Lower leg skin (tissue), 3 donors: ENCODE results near the gene WWOX.

Source experiments
- POLR2A ChIP-seq, 2 donors: fragments of 450-650 bp; IDR thresholded peaks; one replicate each; pipeline ENCODE4 v1.6.1; 2016 to 2017; ENCODE audit warnings: antibody characterized with exemption in 2 of 2, mild to moderate bottlenecking in 1 of 2, moderate library complexity in 1 of 2
- TF ChIP-seq, protein P1 (sequence below), 3 donors: fragments of 450-650 bp; IDR thresholded peaks; one replicate each; pipeline ENCODE4 v1.5.1; 2016; ENCODE audit warnings: antibody characterized with exemption in 3 of 3, mild to moderate bottlenecking in 3 of 3, moderate library complexity in 2 of 3

DNA sequence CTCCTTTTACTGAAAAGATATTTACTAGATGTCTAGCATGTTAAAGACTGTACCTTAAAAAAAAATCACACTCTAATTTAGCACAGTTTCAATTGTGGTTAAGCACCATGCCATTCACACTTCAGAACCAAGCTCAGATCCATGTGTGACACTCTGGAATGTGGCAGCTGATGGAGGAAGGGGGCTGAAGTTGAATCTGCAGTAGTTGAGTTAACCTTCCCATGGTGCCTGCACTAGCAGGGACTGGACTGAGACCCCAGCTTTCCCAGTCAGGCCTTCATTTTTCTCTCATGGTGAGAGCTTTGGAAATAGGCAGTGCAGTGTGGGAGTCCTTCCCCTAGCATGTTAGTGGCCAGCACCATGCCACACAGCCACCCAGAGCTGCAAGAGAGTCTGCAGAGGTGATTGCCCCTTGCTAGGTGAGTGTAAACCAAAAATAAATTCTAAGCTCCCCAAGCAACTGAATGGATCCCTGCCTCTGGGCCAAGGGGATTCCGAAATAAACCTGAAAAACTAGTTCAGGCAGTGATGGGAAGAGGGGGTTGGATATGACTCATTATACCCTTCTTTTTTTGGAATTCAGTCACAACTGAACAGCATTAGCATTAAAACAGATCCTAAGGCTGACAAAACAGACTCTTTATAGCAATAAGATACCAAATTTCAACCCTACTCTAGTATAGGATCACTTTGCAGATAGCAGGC lies 208.5 kb downstream of the WWOX start:
- TF ChIP-seq POLR2A (IDR thresholded peaks at IDR 0.05), result no peak
- TF ChIP-seq, protein P1, sequence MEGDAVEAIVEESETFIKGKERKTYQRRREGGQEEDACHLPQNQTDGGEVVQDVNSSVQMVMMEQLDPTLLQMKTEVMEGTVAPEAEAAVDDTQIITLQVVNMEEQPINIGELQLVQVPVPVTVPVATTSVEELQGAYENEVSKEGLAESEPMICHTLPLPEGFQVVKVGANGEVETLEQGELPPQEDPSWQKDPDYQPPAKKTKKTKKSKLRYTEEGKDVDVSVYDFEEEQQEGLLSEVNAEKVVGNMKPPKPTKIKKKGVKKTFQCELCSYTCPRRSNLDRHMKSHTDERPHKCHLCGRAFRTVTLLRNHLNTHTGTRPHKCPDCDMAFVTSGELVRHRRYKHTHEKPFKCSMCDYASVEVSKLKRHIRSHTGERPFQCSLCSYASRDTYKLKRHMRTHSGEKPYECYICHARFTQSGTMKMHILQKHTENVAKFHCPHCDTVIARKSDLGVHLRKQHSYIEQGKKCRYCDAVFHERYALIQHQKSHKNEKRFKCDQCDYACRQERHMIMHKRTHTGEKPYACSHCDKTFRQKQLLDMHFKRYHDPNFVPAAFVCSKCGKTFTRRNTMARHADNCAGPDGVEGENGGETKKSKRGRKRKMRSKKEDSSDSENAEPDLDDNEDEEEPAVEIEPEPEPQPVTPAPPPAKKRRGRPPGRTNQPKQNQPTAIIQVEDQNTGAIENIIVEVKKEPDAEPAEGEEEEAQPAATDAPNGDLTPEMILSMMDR (IDR thresholded peaks at IDR 0.05), result no peak
